G401.6 (cell line): ENCODE data around the gene STARD10.

ENCODE experiments used
- FAIRE-seq: peaks from 2 replicates; lab custom pipeline; 2012; peaks lifted over from hg19 to GRCh38; lab: Jason Lieb, UNC

The STARD10 gene

GRCh38 chr11:72763823-72764222 is 30.0 kb downstream of the STARD10 start:
- FAIRE-seq, result no peak

- no peak for FAIRE-seq
Measured at GRCh38 chr11:72762641-72763304, 31.1 kb downstream of the STARD10 start.

- FAIRE-seq, result no peak
Measured at GRCh38 chr11:72760539-72761405, 33.1 kb downstream of the STARD10 start.

GRCh38 chr11:72759468-72759985 is 34.3 kb downstream of the STARD10 start:
- FAIRE-seq, result no peak

- no peak for FAIRE-seq
Measured at GRCh38 chr11:72758690-72759389, 35.0 kb downstream of the STARD10 start.

GRCh38 chr11:72758304-72758689 is 35.5 kb downstream of the STARD10 start:
- no peak for FAIRE-seq

- FAIRE-seq, result no peak
Measured at GRCh38 chr11:72755713-72756285, 38.0 kb downstream of the STARD10 start.

- no peak for FAIRE-seq
Measured at GRCh38 chr11:72754544-72755155, 39.2 kb downstream of the STARD10 start.

- no peak for FAIRE-seq
Measured at GRCh38 chr11:72754149-72754543, 39.7 kb downstream of the STARD10 start.

GRCh38 chr11:72753341-72754148 is 40.3 kb downstream of the STARD10 start:
- no peak for FAIRE-seq

- no peak for FAIRE-seq
Measured at GRCh38 chr11:72752088-72752914, 41.5 kb downstream of the STARD10 start, which contains the start of gene ARAP1. TSS of gene ARAP1 (minus strand) at chr11:72752408. CDS start at chr11:72727128, 25,280 bp downstream.

GRCh38 chr11:72751116-72752087 is 42.4 kb downstream of the STARD10 start:
- no peak for FAIRE-seq

GRCh38 chr11:72750556-72751115 is 43.2 kb downstream of the STARD10 start:
- FAIRE-seq, result no peak

GRCh38 chr11:72750086-72750485 is 43.8 kb downstream of the STARD10 start:
- FAIRE-seq, result no peak

- FAIRE-seq, result no peak
Measured at GRCh38 chr11:72747289-72747855, 46.5 kb downstream of the STARD10 start.

- no peak for FAIRE-seq
Measured at GRCh38 chr11:72746821-72747220, 47.0 kb downstream of the STARD10 start.

- no peak for FAIRE-seq
Measured at GRCh38 chr11:72745925-72746550, 47.8 kb downstream of the STARD10 start.

- FAIRE-seq, result no peak
Measured at GRCh38 chr11:72745511-72745910, 48.3 kb downstream of the STARD10 start.
